ENCODE measurements around the gene FERMT1. TPM values are rescaled to one million over a fixed set of nuclear protein-coding genes. Genes with fewer than 3 reads are reported as not detected.

Gene FERMT1
- total RNA-seq, 1 donor from 2014 or later: 0.63 TPM

DNA sequence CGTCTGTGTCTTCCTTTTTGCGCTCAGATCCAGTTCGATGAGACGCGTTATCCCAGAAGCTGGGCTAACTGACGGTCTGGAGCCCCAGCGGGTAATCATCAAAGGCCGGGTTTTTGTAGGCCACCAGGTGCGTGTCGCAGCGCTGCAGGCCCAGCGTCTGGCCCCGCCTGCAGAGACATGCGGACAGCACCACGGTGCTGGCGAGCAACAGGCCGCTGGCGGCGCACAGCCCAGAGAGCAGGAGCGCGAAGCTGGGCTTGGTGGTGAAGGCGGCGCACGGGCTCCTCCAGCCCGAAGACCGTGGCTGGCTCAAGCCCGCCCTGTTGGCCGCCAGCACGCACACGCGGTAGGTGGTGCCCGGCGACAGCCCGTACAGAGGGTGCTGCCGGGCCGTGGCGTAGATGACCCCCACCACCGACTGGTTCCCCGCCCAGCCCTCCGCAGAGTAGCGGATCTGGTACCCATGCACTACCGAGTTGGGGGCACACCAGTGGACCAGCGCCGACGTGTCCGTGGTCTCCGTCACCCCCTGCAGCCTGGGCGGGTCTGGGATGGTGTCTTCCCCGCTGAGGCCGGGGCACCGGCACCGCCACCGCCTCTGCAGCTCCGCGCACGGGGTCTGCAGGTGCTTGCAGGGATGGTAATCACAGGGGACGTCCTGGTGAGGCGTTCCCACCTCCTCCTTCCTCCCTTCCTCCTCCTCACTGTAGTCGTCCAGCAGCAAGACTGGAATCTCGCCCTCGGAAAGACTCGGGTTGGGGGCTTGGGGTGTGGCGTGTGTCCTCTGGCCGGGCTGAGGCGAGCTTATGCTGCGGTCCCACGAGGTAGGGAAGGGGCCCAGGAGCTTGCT is 81.6 kb downstream of the FERMT1 start:
- Histone ChIP-seq H3K27me3 (ENCODE audit: low read depth) (no peaks in the 10 kb centered on the region), H3K4me1 (peaks cover 25% of the 10 kb centered on the region), H3K9me3 (replicated peaks) (no peaks in the 10 kb centered on the region), H3K36me3 (peaks cover 61% of the 10 kb centered on the region), H3K4me3 (no peak overlapping the region), H3K27ac (replicated peaks) (no peak overlapping the region)
- intact Hi-C loops (cut with micrococcal nuclease): no loop called here
- no peak for DNase-seq
- TF ChIP-seq, protein P1, sequence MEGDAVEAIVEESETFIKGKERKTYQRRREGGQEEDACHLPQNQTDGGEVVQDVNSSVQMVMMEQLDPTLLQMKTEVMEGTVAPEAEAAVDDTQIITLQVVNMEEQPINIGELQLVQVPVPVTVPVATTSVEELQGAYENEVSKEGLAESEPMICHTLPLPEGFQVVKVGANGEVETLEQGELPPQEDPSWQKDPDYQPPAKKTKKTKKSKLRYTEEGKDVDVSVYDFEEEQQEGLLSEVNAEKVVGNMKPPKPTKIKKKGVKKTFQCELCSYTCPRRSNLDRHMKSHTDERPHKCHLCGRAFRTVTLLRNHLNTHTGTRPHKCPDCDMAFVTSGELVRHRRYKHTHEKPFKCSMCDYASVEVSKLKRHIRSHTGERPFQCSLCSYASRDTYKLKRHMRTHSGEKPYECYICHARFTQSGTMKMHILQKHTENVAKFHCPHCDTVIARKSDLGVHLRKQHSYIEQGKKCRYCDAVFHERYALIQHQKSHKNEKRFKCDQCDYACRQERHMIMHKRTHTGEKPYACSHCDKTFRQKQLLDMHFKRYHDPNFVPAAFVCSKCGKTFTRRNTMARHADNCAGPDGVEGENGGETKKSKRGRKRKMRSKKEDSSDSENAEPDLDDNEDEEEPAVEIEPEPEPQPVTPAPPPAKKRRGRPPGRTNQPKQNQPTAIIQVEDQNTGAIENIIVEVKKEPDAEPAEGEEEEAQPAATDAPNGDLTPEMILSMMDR (IDR thresholded peaks at IDR 0.05; ENCODE audit: borderline replicate concordance): no peak

GRCh38 chr20:6040540-6040939 is 82.3 kb downstream of the FERMT1 start:
- Histone ChIP-seq H3K27ac (replicated peaks) (peak overlapping the region; percentile 2), H3K4me3 (no peak overlapping the region), H3K4me1 (peaks cover 31% of the 10 kb centered on the region), H3K27me3 (ENCODE audit: low read depth) (no peaks in the 10 kb centered on the region), H3K36me3 (peaks cover 67% of the 10 kb centered on the region), H3K9me3 (replicated peaks) (no peaks in the 10 kb centered on the region)
- TF ChIP-seq, protein P1 (IDR thresholded peaks at IDR 0.05; ENCODE audit: borderline replicate concordance): no peak
- intact Hi-C loops (cut with micrococcal nuclease): no loop called here
- DNase-seq: no peak

DNA sequence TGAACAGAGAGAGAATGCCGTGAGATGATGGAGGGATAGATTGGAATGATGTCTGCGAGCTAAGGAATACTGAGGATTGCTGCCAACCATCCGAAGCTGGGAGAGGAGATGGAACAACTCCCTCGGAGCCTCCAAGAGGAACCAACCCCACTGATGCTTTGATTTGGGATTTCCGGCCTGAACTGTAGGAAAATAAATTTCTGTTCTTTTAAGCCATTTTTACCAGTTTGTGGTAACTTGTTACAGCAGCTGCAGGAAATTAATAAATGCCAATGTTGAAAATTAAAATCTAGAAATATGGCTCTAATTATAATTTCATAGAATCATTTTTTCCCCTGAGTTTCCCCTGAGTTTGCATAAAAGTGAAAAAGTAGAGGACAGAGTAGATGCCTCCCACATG is 83.1 kb downstream of the FERMT1 start:
- intact Hi-C loops (cut with micrococcal nuclease): no loop called here
- H3K4me1 ChIP-seq: peaks cover 38% of the 10 kb centered on the region
- peaks cover 69% of the 10 kb centered on the region for H3K36me3 ChIP-seq
- H3K9me3 ChIP-seq (replicated peaks): no peaks in the 10 kb centered on the region
- no peaks in the 10 kb centered on the region for H3K27me3 ChIP-seq (ENCODE audit: low read depth)
- H3K27ac ChIP-seq (replicated peaks): peak overlapping the region; percentile 2
- DNase-seq: no peak
- no peak overlapping the region for H3K4me3 ChIP-seq
- TF ChIP-seq, protein P1 (IDR thresholded peaks at IDR 0.05; ENCODE audit: borderline replicate concordance): no peak

- Histone ChIP-seq H3K27ac (replicated peaks) (peak overlapping the region; percentile 83), H3K4me3 (no peak overlapping the region), H3K27me3 (ENCODE audit: low read depth) (no peaks in the 10 kb centered on the region), H3K36me3 (peaks cover 75% of the 10 kb centered on the region), H3K4me1 (peaks cover 52% of the 10 kb centered on the region), H3K9me3 (replicated peaks) (no peaks in the 10 kb centered on the region)
- DNase-seq: peak; percentile 40
- intact Hi-C loops (cut with micrococcal nuclease): no loop called here
- TF ChIP-seq, protein P1 (IDR thresholded peaks at IDR 0.05; ENCODE audit: borderline replicate concordance): no peak
Observed at GRCh38 chr20:6038256-6038655, 84.6 kb downstream of the FERMT1 start.

GRCh38 chr20:6037082-6037481 is 85.7 kb downstream of the FERMT1 start:
- Histone ChIP-seq H3K27ac (replicated peaks) (peak overlapping the region; percentile 83), H3K4me1 (peaks cover 64% of the 10 kb centered on the region), H3K9me3 (replicated peaks) (no peaks in the 10 kb centered on the region), H3K4me3 (no peak overlapping the region), H3K36me3 (peaks cover 81% of the 10 kb centered on the region), H3K27me3 (ENCODE audit: low read depth) (no peaks in the 10 kb centered on the region)
- intact Hi-C loops (cut with micrococcal nuclease): no loop called here
- TF ChIP-seq, protein P1 (IDR thresholded peaks at IDR 0.05; ENCODE audit: borderline replicate concordance): no peak
- DNase-seq: no peak
